PC-9 (cell line): ENCODE measurements around the gene PPP1R16B. TPM values are rescaled to one million over a fixed set of nuclear protein-coding genes. Genes with fewer than 3 reads are reported as not detected.

Experiments used
- BruUV-seq: library from RNA; stranded (reverse); fragments of 400-500 nt; replicated peaks from 2 replicates; lab custom pipeline; 2021; lab: Mats Ljungman, UMichigan
- CTCF ChIA-PET: fragments of 300-600 bp; sonication (Branson Sonifier 250); formaldehyde crosslinking; loops from one replicate; lab custom pipeline; 2022; ENCODE audit warnings: antibody characterized with exemption; lab: Charles Lee
- POLR2A ChIA-PET: fragments of 300-600 bp; sonication (Branson Sonifier 250); formaldehyde crosslinking; loops from one replicate; lab custom pipeline; 2022; ENCODE audit warnings: antibody characterized with exemption; ENCODE audit not compliant: unreplicated experiment; lab: Charles Lee
- DNase-seq, 2 experiments: peaks; one replicate each; pipeline versions ENCODE4 v3.0.0 to v3.0.0-alpha.2; 2015 to 2022; ENCODE audit warnings: mixed read lengths in 1 of 2
- H2AFZ ChIP-seq: fragments of 200-600 bp; sonication (generic); 2 replicates; pipeline ENCODE4 v1.8.1; 2017; ENCODE audit warnings: antibody characterized with exemption
- H3F3A ChIP-seq: fragments of 200-600 bp; sonication (generic); 2 replicates; pipeline ENCODE4 v1.8.1; 2017; ENCODE audit warnings: antibody characterized with exemption, mild to moderate bottlenecking, low read depth; ENCODE audit not compliant: insufficient read depth
- H3K27ac ChIP-seq: fragments of 200-600 bp; sonication (generic); 2 replicates; pipeline ENCODE4 v1.6.1; 2016; ENCODE audit warnings: mixed run types
- H3K27me3 ChIP-seq: fragments of 200-600 bp; sonication (generic); 2 replicates; pipeline ENCODE4 v1.6.1; 2016; ENCODE audit warnings: low read depth, mixed run types; ENCODE audit not compliant: insufficient read depth
- H3K36me3 ChIP-seq: fragments of 200-600 bp; sonication (generic); 2 replicates; pipeline ENCODE4 v1.6.1; 2016; ENCODE audit warnings: low read depth, mixed run types
- H3K4me1 ChIP-seq: fragments of 200-600 bp; sonication (generic); replicated peaks from 2 replicates; pipeline ENCODE4 v1.6.1; 2016; ENCODE audit warnings: mixed run types; ENCODE audit not compliant: insufficient read depth
- H3K4me2 ChIP-seq: fragments of 200-600 bp; sonication (generic); 2 replicates; pipeline ENCODE4 v1.6.1; 2017; ENCODE audit warnings: mixed run types
- H3K4me3 ChIP-seq: fragments of 200-600 bp; sonication (generic); 2 replicates; pipeline ENCODE4 v1.6.1; 2016; ENCODE audit warnings: mixed run types
- H3K79me2 ChIP-seq: fragments of 200-600 bp; sonication (generic); 2 replicates; pipeline ENCODE4 v1.6.1; 2017; ENCODE audit warnings: low read depth, mixed run types
- H3K9me2 ChIP-seq: fragments of 200-600 bp; sonication (generic); 2 replicates; pipeline ENCODE4 v1.8.1; 2017; ENCODE audit warnings: mild to moderate bottlenecking; ENCODE audit not compliant: insufficient read depth
- H3K9me3 ChIP-seq: fragments of 200-600 bp; sonication (generic); 2 replicates; pipeline ENCODE4 v1.8.1; 2016; ENCODE audit warnings: low read depth; ENCODE audit not compliant: insufficient read depth
- H4K20me1 ChIP-seq: fragments of 200-600 bp; sonication (generic); 2 replicates; pipeline ENCODE4 v1.8.1; 2017; ENCODE audit not compliant: insufficient read depth
- CTCF ChIP-seq: fragments of 200-600 bp; sonication (generic); conservative IDR thresholded peaks from 2 replicates; pipeline ENCODE4 v1.6.1; 2017; ENCODE audit warnings: mixed run types, antibody characterized with exemption, mild to moderate bottlenecking, moderate library complexity
- EZH2 ChIP-seq: fragments of 200-600 bp; sonication (generic); IDR thresholded peaks from 2 replicates; pipeline ENCODE4 v1.8.0; 2017; ENCODE audit warnings: antibody characterized with exemption, low read depth
- intact Hi-C: fragments of 100-400 bp; cut with micrococcal nuclease; formaldehyde crosslinking; loops from one replicate; pipeline ENCODE4 v1.10.0; 2022; ENCODE audit not compliant: unreplicated experiment
- total RNA-seq: library from RNA; stranded (reverse); gene quantifications from 2 replicates; pipeline ENCODE4 v1.2.3, GENCODE V29; 2021

The PPP1R16B gene
- total RNA-seq, 1 experiment from 2014 or later, result not detected

GRCh38 chr20:38889792-38890496 is 84.4 kb downstream of the PPP1R16B start:
- Histone ChIP-seq H3K79me2 (no peaks in the 10 kb centered on the region), H3K9me3 (no peaks in the 10 kb centered on the region), H3F3A (no peaks in the 10 kb centered on the region), H4K20me1 (no peaks in the 10 kb centered on the region), H2AFZ (no peak overlapping the region), H3K4me2 (no peak overlapping the region), H3K27ac (no peak overlapping the region), H3K36me3 (no peaks in the 10 kb centered on the region), H3K27me3 (peaks cover under 1% of the 10 kb centered on the region; the same call in 1 of the 2 replicates), H3K4me1 (0 out of 2 replicates have a peak, but pooled peaks cover 5% of the 10 kb centered on the region), H3K4me3 (no peak overlapping the region), H3K9me2 (no peaks in the 10 kb centered on the region)
- no TSS peak for BruUV-seq
- ChIA-PET CTCF (no interaction called here), POLR2A (no interaction called here)
- intact Hi-C loops, result no loop called here
- DNase-seq, result no peak
- TF ChIP-seq CTCF (no peak), EZH2 (no peak)

GRCh38 chr20:38890497-38890818 is 85.0 kb downstream of the PPP1R16B start:
- TF ChIP-seq EZH2 (no peak), CTCF (no peak)
- Histone ChIP-seq H3K9me3 (no peaks in the 10 kb centered on the region), H3K4me3 (no peak overlapping the region), H2AFZ (no peak overlapping the region), H3K4me2 (no peak overlapping the region), H3F3A (no peaks in the 10 kb centered on the region), H3K79me2 (no peaks in the 10 kb centered on the region), H3K4me1 (0 out of 2 replicates have a peak, but pooled peaks cover 5% of the 10 kb centered on the region), H3K27me3 (peaks cover 6% of the 10 kb centered on the region; the same call in 1 of the 2 replicates), H4K20me1 (no peaks in the 10 kb centered on the region), H3K9me2 (no peaks in the 10 kb centered on the region), H3K27ac (no peak overlapping the region), H3K36me3 (no peaks in the 10 kb centered on the region)
- POLR2A ChIA-PET, result no interaction called here
- CTCF ChIA-PET, result no interaction called here
- DNase-seq, result no peak
- BruUV-seq, result no TSS peak
- intact Hi-C loops, result no loop called here

GRCh38 chr20:38892091-38892981 is 86.8 kb downstream of the PPP1R16B start:
- no peaks in the 10 kb centered on the region for H3F3A ChIP-seq
- CTCF ChIA-PET, result interaction anchor here (0.6 to 0.7 kb wide), 2 partner anchors 259 to 528 kb away, joined by 3 read pairs; no protein-coding TSS in a partner anchor

More at GRCh38 chr20:38892091-38892981, 86.8 kb downstream of the PPP1R16B start:
- H3K9me2 ChIP-seq, result no peaks in the 10 kb centered on the region
- H3K27ac ChIP-seq, result no peak overlapping the region
- no peaks in the 10 kb centered on the region for H3K79me2 ChIP-seq
- no peak overlapping the region for H3K4me2 ChIP-seq
- 0 out of 2 replicates have a peak, but pooled peaks cover 5% of the 10 kb centered on the region for H3K4me1 ChIP-seq
- POLR2A ChIA-PET, result no interaction called here
- no peak for DNase-seq
- H2AFZ ChIP-seq, result no peak overlapping the region
- H3K36me3 ChIP-seq, result no peaks in the 10 kb centered on the region
- BruUV-seq, result no TSS peak
- intact Hi-C loops, result no loop called here
- TF ChIP-seq EZH2 (no peak), CTCF (no peak)
- H3K4me3 ChIP-seq, result no peak overlapping the region
- peaks cover 22% of the 10 kb centered on the region for H3K27me3 ChIP-seq
- H4K20me1 ChIP-seq, result no peaks in the 10 kb centered on the region
- no peaks in the 10 kb centered on the region for H3K9me3 ChIP-seq
